Uterus (tissue), 2 donors: Measurements from ENCODE around the gene CTTNBP2.

Source experiments
- CTCF ChIP-seq, 4 experiments: fragments of 200-600 bp in 2 of 4; fragments of 450-650 bp in 2 of 4; sonication (generic) in 2 of 4; IDR thresholded peaks; one replicate each; pipeline ENCODE4 v1.5.1; 2016 to 2019; ENCODE audit warnings: antibody characterized with exemption in 4 of 4, mild to moderate bottlenecking in 2 of 4, moderate library complexity in 1 of 4
- POLR2A ChIP-seq, 2 donors: fragments of 450-650 bp; IDR thresholded peaks; one replicate each; pipeline ENCODE4 v1.6.1; 2016; ENCODE audit warnings: antibody characterized with exemption in 2 of 2, mild to moderate bottlenecking in 1 of 2, moderate library complexity in 1 of 2

GRCh38 chr7:117755136-117755535 is 118.1 kb downstream of the CTTNBP2 start:
- no peak for TF ChIP-seq CTCF (IDR thresholded peaks at IDR 0.05)
- TF ChIP-seq POLR2A (IDR thresholded peaks at IDR 0.05): no peak
